ENCODE measurements around the gene MMP19. TPM values are rescaled to one million over a fixed set of nuclear protein-coding genes. Genes with fewer than 3 reads are reported as not detected.

The MMP19 gene
- total and polyA plus RNA-seq, 8 donors, result 0.63 to 7.5 (median 3.0) TPM

DNA sequence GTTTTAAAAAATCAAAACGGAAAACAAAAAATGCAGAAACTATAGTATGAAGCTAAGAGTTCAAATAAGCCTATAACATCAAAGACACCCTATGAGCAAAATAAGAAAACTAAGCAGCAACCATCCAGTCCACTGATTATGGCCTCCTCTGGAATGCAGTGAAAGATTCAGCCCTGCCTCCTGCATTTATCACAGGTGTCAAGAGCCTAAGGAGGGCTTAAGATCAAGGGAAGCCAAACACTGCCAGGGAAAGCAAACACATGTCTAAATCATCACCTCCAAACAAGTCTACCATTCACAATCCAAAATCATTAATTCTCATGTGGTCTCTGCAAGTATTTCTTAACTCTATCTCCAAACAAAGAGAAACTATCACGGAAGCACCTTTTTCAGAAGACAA, 53.6 kb downstream of the MMP19 start:
- FAIRE-seq (no peak), ATAC-seq (no peak), DNase-seq (no peak)
- H3K4me1 ChIP-seq, result no peaks in the 10 kb centered on the region
- no peak overlapping the region for H3K27ac ChIP-seq
- H3K9me3 ChIP-seq, result no peaks in the 10 kb centered on the region
- H3K27me3 ChIP-seq, result no peaks in the 10 kb centered on the region
- intact Hi-C loops (cut with DNase I), result no loop called here
- 79 to 81% methylated on average over 2 of the region's 2 CpGs for WGBS, 2 donors
- TF ChIP-seq, protein P1, sequence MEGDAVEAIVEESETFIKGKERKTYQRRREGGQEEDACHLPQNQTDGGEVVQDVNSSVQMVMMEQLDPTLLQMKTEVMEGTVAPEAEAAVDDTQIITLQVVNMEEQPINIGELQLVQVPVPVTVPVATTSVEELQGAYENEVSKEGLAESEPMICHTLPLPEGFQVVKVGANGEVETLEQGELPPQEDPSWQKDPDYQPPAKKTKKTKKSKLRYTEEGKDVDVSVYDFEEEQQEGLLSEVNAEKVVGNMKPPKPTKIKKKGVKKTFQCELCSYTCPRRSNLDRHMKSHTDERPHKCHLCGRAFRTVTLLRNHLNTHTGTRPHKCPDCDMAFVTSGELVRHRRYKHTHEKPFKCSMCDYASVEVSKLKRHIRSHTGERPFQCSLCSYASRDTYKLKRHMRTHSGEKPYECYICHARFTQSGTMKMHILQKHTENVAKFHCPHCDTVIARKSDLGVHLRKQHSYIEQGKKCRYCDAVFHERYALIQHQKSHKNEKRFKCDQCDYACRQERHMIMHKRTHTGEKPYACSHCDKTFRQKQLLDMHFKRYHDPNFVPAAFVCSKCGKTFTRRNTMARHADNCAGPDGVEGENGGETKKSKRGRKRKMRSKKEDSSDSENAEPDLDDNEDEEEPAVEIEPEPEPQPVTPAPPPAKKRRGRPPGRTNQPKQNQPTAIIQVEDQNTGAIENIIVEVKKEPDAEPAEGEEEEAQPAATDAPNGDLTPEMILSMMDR (IDR thresholded peaks at IDR 0.05), result no peak
- H3K36me3 ChIP-seq, result peaks cover 0 to 52% (median 19%) of the 10 kb centered on the region in 3 donors
- H3K4me3 ChIP-seq, result no peak overlapping the region

DNA sequence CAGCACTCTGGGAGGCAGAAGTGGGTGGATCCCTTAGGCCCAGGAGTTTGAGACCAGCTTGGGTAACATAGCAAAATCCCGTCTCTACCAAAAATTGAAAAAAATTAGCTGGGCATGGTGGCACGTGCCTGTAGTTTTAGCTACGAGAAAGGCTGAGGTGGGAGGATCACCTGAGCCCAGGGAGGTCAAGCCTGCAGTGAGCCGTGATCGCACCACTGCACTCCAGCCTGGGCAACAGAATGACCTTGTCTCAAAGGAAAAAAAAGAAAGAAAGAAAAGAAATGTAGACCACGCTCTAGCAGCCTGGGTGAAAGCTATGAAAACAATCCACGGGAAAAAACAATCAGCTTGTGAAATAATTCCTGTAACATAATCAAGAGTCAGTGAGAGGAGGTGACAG, 54.2 kb downstream of the MMP19 start:
- Histone ChIP-seq H3K4me3 (no peak overlapping the region), H3K27ac (no peak overlapping the region), H3K27me3 (no peaks in the 10 kb centered on the region), H3K4me1 (no peaks in the 10 kb centered on the region), H3K9me3 (no peaks in the 10 kb centered on the region), H3K36me3 (peaks cover 0 to 52% (median 22%) of the 10 kb centered on the region in 3 donors)
- FAIRE-seq (no peak), ATAC-seq (no peak), DNase-seq (no peak)
- TF ChIP-seq, protein P1 (IDR thresholded peaks at IDR 0.05), result no peak
- WGBS, 2 donors, result 89 to 90% methylated on average over 7 of the region's 7 CpGs
- intact Hi-C loops (cut with DNase I), result no loop called here

Other genes starting within 250 kb of the MMP19 start
- gene OR10P1, start 206.0 kb downstream of the MMP19 start, total RNA-seq, result not detected
- not detected for gene OR10P1, start 206.0 kb downstream of the MMP19 start, polyA plus RNA-seq
- 10 to 100 TPM in 1 of 6 donors, 1 to 10 TPM in 5; 3.4 to 12.6 (median 7.3) TPM for gene ITGA7, start 135.0 kb downstream of the MMP19 start, total RNA-seq
- 10 to 100 TPM; 30.1 to 34.5 TPM for gene ITGA7, start 135.0 kb downstream of the MMP19 start, polyA plus RNA-seq
- gene BLOC1S1, start 126.9 kb downstream of the MMP19 start, total RNA-seq, result 10 to 100 TPM; 32.5 to 60.6 (median 44.4) TPM
- gene BLOC1S1, start 126.9 kb downstream of the MMP19 start, polyA plus RNA-seq, result 100 to 1,000 TPM; 153 to 155 TPM
- gene RDH5, start 122.5 kb downstream of the MMP19 start, total RNA-seq, result 1 to 10 TPM; 1.3 to 4.4 (median 2.5) TPM
- 10 to 100 TPM in 1 of 2 donors, 1 to 10 TPM in 1; 8.8 to 12.6 TPM for gene RDH5, start 122.5 kb downstream of the MMP19 start, polyA plus RNA-seq
- gene CD63, start 113.9 kb downstream of the MMP19 start, total RNA-seq, result 100 to 1,000 TPM; 433 to 636 (median 525) TPM
- gene CD63, start 113.9 kb downstream of the MMP19 start, polyA plus RNA-seq, result 100 to 1,000 TPM; 625 to 717 TPM
- gene GDF11, start 99.8 kb downstream of the MMP19 start, total RNA-seq, result 1 to 10 TPM in 5 of 6 donors, under 1 TPM in 1; 0.91 to 3.5 (median 1.3) TPM
- gene GDF11, start 99.8 kb downstream of the MMP19 start, polyA plus RNA-seq, result 1 to 10 TPM in 1 of 2 donors, under 1 TPM in 1; 0.99 to 1.7 TPM
- gene SARNP, start 25.2 kb downstream of the MMP19 start, total RNA-seq, result 10 to 100 TPM; 12.3 to 22.6 (median 16.0) TPM
- gene SARNP, start 25.2 kb downstream of the MMP19 start, polyA plus RNA-seq, result 10 to 100 TPM; 34.1 to 47.9 TPM
- 10 to 100 TPM in 5 of 6 donors, 1 to 10 TPM in 1; 8.6 to 28.8 (median 16.8) TPM for gene ORMDL2, start 24.9 kb downstream of the MMP19 start, total RNA-seq
- 10 to 100 TPM; 21.2 to 33.3 TPM for gene ORMDL2, start 24.9 kb downstream of the MMP19 start, polyA plus RNA-seq
- 10 to 100 TPM in 5 of 6 donors, 1 to 10 TPM in 1; 8.7 to 20.2 (median 12.5) TPM for gene DNAJC14, start 13.3 kb downstream of the MMP19 start, total RNA-seq
- 10 to 100 TPM in 1 of 2 donors, 1 to 10 TPM in 1; 7.8 to 13.8 TPM for gene DNAJC14, start 13.3 kb downstream of the MMP19 start, polyA plus RNA-seq
- gene PYM1, start 85.0 kb upstream of the MMP19 start, total RNA-seq, result 10 to 100 TPM; 10.8 to 14.9 (median 13.0) TPM
- gene PYM1, start 85.0 kb upstream of the MMP19 start, polyA plus RNA-seq, result 10 to 100 TPM; 24.4 to 32.9 TPM
- 10 to 100 TPM; 15.5 to 34.9 (median 22.8) TPM for gene DGKA, start 88.2 kb upstream of the MMP19 start, total RNA-seq
- 10 to 100 TPM; 40.2 to 53.9 TPM for gene DGKA, start 88.2 kb upstream of the MMP19 start, polyA plus RNA-seq
- 1 to 10 TPM; 1.2 to 2.4 (median 2.1) TPM for gene PMEL, start 123.1 kb upstream of the MMP19 start, total RNA-seq
- gene PMEL, start 123.1 kb upstream of the MMP19 start, polyA plus RNA-seq, result 1 to 10 TPM; 2.6 to 3.5 TPM
- 10 to 100 TPM in 2 of 6 donors, 1 to 10 TPM in 4; 6.6 to 13.3 (median 9.7) TPM for gene CDK2, start 123.9 kb upstream of the MMP19 start, total RNA-seq
- gene CDK2, start 123.9 kb upstream of the MMP19 start, polyA plus RNA-seq, result 10 to 100 TPM in 1 of 2 donors, 1 to 10 TPM in 1; 5.7 to 19.8 TPM
- gene RAB5B, start 131.1 kb upstream of the MMP19 start, total RNA-seq, result 10 to 100 TPM; 25.8 to 76.8 (median 37.6) TPM
- gene RAB5B, start 131.1 kb upstream of the MMP19 start, polyA plus RNA-seq, result 10 to 100 TPM; 19.8 to 37.1 TPM
- 10 to 100 TPM in 3 of 6 donors, 1 to 10 TPM in 3; 6.0 to 17.4 (median 9.2) TPM for gene SUOX, start 154.3 kb upstream of the MMP19 start, total RNA-seq
- gene SUOX, start 154.3 kb upstream of the MMP19 start, polyA plus RNA-seq, result 10 to 100 TPM; 15.4 to 20.4 TPM
- gene IKZF4, start 178.1 kb upstream of the MMP19 start, total RNA-seq, result 1 to 10 TPM; 2.4 to 5.0 (median 3.1) TPM
- gene IKZF4, start 178.1 kb upstream of the MMP19 start, polyA plus RNA-seq, result 1 to 10 TPM; 1.8 to 3.7 TPM
- gene RPS26, start 199.0 kb upstream of the MMP19 start, total RNA-seq, result 10 to 100 TPM; 13.8 to 37.2 (median 27.5) TPM
- 100 to 1,000 TPM; 438 to 593 TPM for gene RPS26, start 199.0 kb upstream of the MMP19 start, polyA plus RNA-seq
- 100 to 1,000 TPM in 1 of 6 donors, 10 to 100 TPM in 5; 29.5 to 106 (median 50.7) TPM for gene ERBB3, start 237.2 kb upstream of the MMP19 start, total RNA-seq
- gene ERBB3, start 237.2 kb upstream of the MMP19 start, polyA plus RNA-seq, result 10 to 100 TPM; 35.1 to 50.1 TPM

All from pancreas (tissue), 10 donors.